HepG2 (cell line): Measurements from ENCODE around the gene ENAH. TPM values are rescaled to one million over a fixed set of nuclear protein-coding genes. Genes with fewer than 3 reads are reported as not detected.
A peak's percentile ranks its signal among the peaks of the same experiment; 100 is the strongest.

Source experiments
- AGO1 ChIP-seq: fragments of 200-400 bp; formaldehyde crosslinking; IDR thresholded peaks from 2 replicates; pipeline ENCODE4 v1.6.1; 2017; ENCODE audit warnings: mild to moderate bottlenecking, low read depth, low read length, moderate library complexity; ENCODE audit not compliant: poor library complexity, severe bottlenecking
- AKAP8 ChIP-seq: sonication (generic); formaldehyde crosslinking; IDR thresholded peaks from 2 replicates; pipeline ENCODE4 v1.5.1; 2020; ENCODE audit warnings: mild to moderate bottlenecking, missing genetic modification reagents
- BORCS8-MEF2B ChIP-seq: sonication (generic); formaldehyde crosslinking; IDR thresholded peaks from 2 replicates; pipeline ENCODE4 v1.8.0; 2022; ENCODE audit warnings: mild to moderate bottlenecking, missing genetic modification reagents
- CBX2 ChIP-seq, 2 experiments: fragments of 200-600 bp in 1 of 2; sonication (generic); formaldehyde crosslinking in 1 of 2; IDR thresholded peaks; 2 replicates each; pipeline versions ENCODE4 v1.7.0 to v1.8.1; 2018 to 2022; ENCODE audit warnings: low read depth in 2 of 2, low read length in 1 of 2, mild to moderate bottlenecking in 1 of 2, missing genetic modification reagents in 1 of 2
- GATA4 ChIP-seq: sonication (generic); IDR thresholded peaks from 2 replicates; pipeline ENCODE4 v1.6.1; 2016; ENCODE audit warnings: antibody characterized with exemption, low read depth, borderline replicate concordance
- HCFC1 ChIP-seq: fragments of 150-350 bp; IDR thresholded peaks from 2 replicates; pipeline ENCODE4 v1.6.1; 2014; ENCODE audit warnings: low read depth, low read length
- KAT2B ChIP-seq: fragments of 150-350 bp; IDR thresholded peaks from 2 replicates; pipeline ENCODE4 v1.6.1; 2014; ENCODE audit warnings: low read depth, low read length, borderline replicate concordance
- MED1 ChIP-seq: sonication (generic); formaldehyde crosslinking; IDR thresholded peaks from 2 replicates; pipeline ENCODE4 v1.4.0; 2020; ENCODE audit warnings: missing genetic modification reagents
- MIXL1 ChIP-seq: IDR thresholded peaks from 2 replicates; pipeline ENCODE4 v1.6.1; 2016
- MYPOP ChIP-seq: sonication (generic); formaldehyde crosslinking; IDR thresholded peaks from 2 replicates; pipeline ENCODE4 v1.8.1; 2023; ENCODE audit warnings: mild to moderate bottlenecking, moderate library complexity, missing genetic modification reagents
- NKX3-1 ChIP-seq: sonication (generic); formaldehyde crosslinking; IDR thresholded peaks from 2 replicates; pipeline ENCODE4 v1.5.0; 2020; ENCODE audit warnings: missing genetic modification reagents
- SP2 ChIP-seq: sonication (generic); formaldehyde crosslinking; IDR thresholded peaks from 2 replicates; pipeline ENCODE4 v1.5.1; 2020; ENCODE audit warnings: mild to moderate bottlenecking, missing genetic modification reagents
- STAT6 ChIP-seq: sonication (generic); formaldehyde crosslinking; IDR thresholded peaks from 2 replicates; pipeline ENCODE4 v1.4.0; 2020; ENCODE audit warnings: missing genetic modification reagents, mild to moderate bottlenecking, borderline replicate concordance
- THAP7 ChIP-seq: sonication (generic); formaldehyde crosslinking; IDR thresholded peaks from 2 replicates; pipeline ENCODE4 v1.8.1; 2023; ENCODE audit warnings: mild to moderate bottlenecking, missing genetic modification reagents
- U2AF2 ChIP-seq: fragments of 200-400 bp; formaldehyde crosslinking; IDR thresholded peaks from 2 replicates; pipeline ENCODE4 v1.6.1; 2017; ENCODE audit warnings: low read depth, mild to moderate bottlenecking, low read length
- ZMYM2 ChIP-seq: sonication (generic); formaldehyde crosslinking; IDR thresholded peaks from 2 replicates; pipeline ENCODE4 v1.8.0; 2022; ENCODE audit warnings: mild to moderate bottlenecking, missing genetic modification reagents
- ZNF260 ChIP-seq: sonication (generic); formaldehyde crosslinking; IDR thresholded peaks from 2 replicates; pipeline ENCODE4 v1.4.0; 2020; ENCODE audit warnings: missing genetic modification reagents, low read depth, mild to moderate bottlenecking, borderline replicate concordance
- ZNF451 ChIP-seq: sonication (generic); formaldehyde crosslinking; IDR thresholded peaks from 2 replicates; pipeline ENCODE4 v1.5.0; 2020; ENCODE audit warnings: mild to moderate bottlenecking, missing genetic modification reagents
- ZNF589 ChIP-seq: sonication (generic); formaldehyde crosslinking; conservative IDR thresholded peaks from 2 replicates; pipeline ENCODE4 v1.8.0; 2022; ENCODE audit warnings: mild to moderate bottlenecking, moderate library complexity, missing genetic modification reagents
- ZNF678 ChIP-seq: sonication (generic); formaldehyde crosslinking; IDR thresholded peaks from 2 replicates; pipeline ENCODE4 v1.4.0; 2020; ENCODE audit warnings: mild to moderate bottlenecking, missing genetic modification reagents
- ZNF800 ChIP-seq: sonication (generic); formaldehyde crosslinking; IDR thresholded peaks from 2 replicates; pipeline ENCODE4 v1.4.0; 2020; ENCODE audit warnings: missing genetic modification reagents
- ZUFSP ChIP-seq: sonication (generic); formaldehyde crosslinking; IDR thresholded peaks from 2 replicates; pipeline ENCODE4 v1.9.0; 2021; ENCODE audit warnings: missing genetic modification reagents, mild to moderate bottlenecking, borderline replicate concordance
- polyA plus RNA-seq, 8 experiments: library from polyadenylated mRNA; depleted of rRNA in 3 of 8; stranded (reverse) in 7 of 8; unstranded in 1 of 8; fragments of >200 nt; fragmentation: Illumina TruSeq in 4 of 8; extraction: Trizol in 4 of 8; gene quantifications; 2 replicates each; pipeline versions ENCODE4 v1.2.1 to v1.2.3, GENCODE V29; 2011 to 2016; ENCODE audit warnings: low read depth in 4 of 8, missing spikeins in 1 of 8, mixed read lengths in 1 of 8; ENCODE audit not compliant: insufficient read depth in 1 of 8
- total RNA-seq, 5 experiments: library from RNA; depleted of rRNA; stranded (reverse); fragments of >200 nt; fragmentation: Illumina TruSeq; extraction: Trizol; gene quantifications; 2 replicates each; pipeline ENCODE4 v1.2.3, GENCODE V29; 2016; ENCODE audit warnings: low read depth in 1 of 5

Gene ENAH
- total and polyA plus RNA-seq, 2 of the 13 experiments (the other 11 are each of a cell fraction or from before 2014, with no cell fraction given) = 22.1 to 58.3 TPM

GRCh38 chr1:225441314-225442122 lies 211.4 kb downstream of the ENAH start (continued):
- TF ChIP-seq ZNF451 (CRISPR knock-in tag) = no peak
- TF ChIP-seq ZNF589 = no peak
- no peak for TF ChIP-seq SP2 (CRISPR knock-in tag)
- TF ChIP-seq ZNF800 = no peak
- no peak for TF ChIP-seq GATA4
- TF ChIP-seq AKAP8 (CRISPR knock-in tag) = no peak
- TF ChIP-seq STAT6 (CRISPR knock-in tag) = no peak
- TF ChIP-seq MED1 (CRISPR knock-in tag) = no peak
- no peak for TF ChIP-seq KAT2B
- TF ChIP-seq ZNF678 = no peak
- no peak for TF ChIP-seq ZNF260 (CRISPR knock-in tag)
- TF ChIP-seq ZUFSP (CRISPR knock-in tag) = no peak
- 0 out of 2 replicates have a peak, but pooled peaks have one; percentile 28 for TF ChIP-seq MYPOP
- TF ChIP-seq HCFC1 = no peak
- TF ChIP-seq BORCS8-MEF2B (CRISPR knock-in tag) = no peak
- TF ChIP-seq THAP7 (CRISPR knock-in tag) = no peak
- peak; percentile 89; the same call in 1 of the 2 replicates for TF ChIP-seq MIXL1
- no peak for TF ChIP-seq NKX3-1 (CRISPR knock-in tag)
- no peak for TF ChIP-seq ZMYM2 (CRISPR knock-in tag)
- no peak for TF ChIP-seq AGO1
- no peak for TF ChIP-seq CBX2 (IDR thresholded peaks at IDR 0.05; ENCODE audit: low read depth, low read length)
- no peak for TF ChIP-seq CBX2 (CRISPR knock-in tag; IDR thresholded peaks at IDR 0.05; ENCODE audit: low read depth)
- TF ChIP-seq U2AF2 = no peak
